Measurements from ENCODE around the gene INPP5A. TPM values are rescaled to one million over a fixed set of nuclear protein-coding genes. Genes with fewer than 3 reads are reported as not detected.
"Not testable (repeated sequence)": the region's sequence is repeated elsewhere in the genome, so short reads cannot be mapped to it uniquely, and the experiment has no call there.

Gene INPP5A
- total and polyA plus RNA-seq, 7 donors = 17.6 to 132 (median 100) TPM

GRCh38 chr10:132790934-132791829, 253.6 kb downstream of the INPP5A start:
- intact Hi-C loops (cut with DNase I) = no loop called here
- H3K27ac ChIP-seq = no peak overlapping the region
- H3K4me3 ChIP-seq = no peak overlapping the region
- no peak for TF ChIP-seq POLR2AphosphoS5 (IDR thresholded peaks at IDR 0.05)
- no peak for TF ChIP-seq EP300 (IDR thresholded peaks at IDR 0.05)
- no peak for TF ChIP-seq POLR2A (IDR thresholded peaks at IDR 0.05)
- no peak for TF ChIP-seq CTCF (IDR thresholded peaks at IDR 0.05)
- 47 to 58% methylated on average over 31 of the region's 31 CpGs for WGBS, 2 donors
- no peaks in the 10 kb centered on the region for H3K36me3 ChIP-seq
- no peak for DNase-seq
- no peaks in the 10 kb centered on the region for H3K9me3 ChIP-seq
- peaks cover 34 to 45% (median 38%) of the 10 kb centered on the region in 3 donors for H3K27me3 ChIP-seq
- H3K4me1 ChIP-seq = peaks cover 0 to 27% (median 26%) of the 10 kb centered on the region in 4 donors

- H3K36me3 ChIP-seq; H3K4me3 ChIP-seq; H3K9me3 ChIP-seq; DNase-seq; H3K27ac ChIP-seq; intact Hi-C loops (cut with DNase I): not testable (repeated sequence)
- 93 to 95% methylated on average over 33 of the region's 33 CpGs for WGBS, 2 donors
- Histone ChIP-seq H3K4me1 (peaks cover 0 to 17% (median 17%) of the 10 kb centered on the region in 4 donors), H3K27me3 (peaks cover 24 to 36% (median 29%) of the 10 kb centered on the region in 3 donors)
Measured at GRCh38 chr10:132792099-132792498, 254.5 kb downstream of the INPP5A start.

GRCh38 chr10:132792796-132793195, 255.2 kb downstream of the INPP5A start:
- Histone ChIP-seq H3K27ac (no peak overlapping the region), H3K4me3 (no peak overlapping the region), H3K4me1 (peaks cover 0 to 11% (median 10%) of the 10 kb centered on the region in 4 donors), H3K36me3 (no peaks in the 10 kb centered on the region), H3K27me3 (peaks cover 17 to 29% (median 22%) of the 10 kb centered on the region in 3 donors), H3K9me3 (no peaks in the 10 kb centered on the region)
- no peak for DNase-seq
- intact Hi-C loops (cut with DNase I) = no loop called here
- TF ChIP-seq POLR2A (IDR thresholded peaks at IDR 0.05) (no peak), EP300 (IDR thresholded peaks at IDR 0.05) (no peak), CTCF (IDR thresholded peaks at IDR 0.05) (no peak), POLR2AphosphoS5 (IDR thresholded peaks at IDR 0.05) (no peak)
- WGBS, 2 donors = 76 to 88% methylated on average over 17 of the region's 17 CpGs

GRCh38 chr10:132793213-132793612, 255.6 kb downstream of the INPP5A start:
- H3K36me3 ChIP-seq = no peaks in the 10 kb centered on the region
- intact Hi-C loops (cut with DNase I) = no loop called here
- H3K4me1 ChIP-seq = peaks cover 0 to 6% (median 6%) of the 10 kb centered on the region in 4 donors
- no peaks in the 10 kb centered on the region for H3K9me3 ChIP-seq
- no peak overlapping the region for H3K4me3 ChIP-seq
- TF ChIP-seq CTCF (IDR thresholded peaks at IDR 0.05) (no peak), EP300 (IDR thresholded peaks at IDR 0.05) (no peak), POLR2AphosphoS5 (IDR thresholded peaks at IDR 0.05) (no peak), POLR2A (IDR thresholded peaks at IDR 0.05) (no peak)
- H3K27ac ChIP-seq = no peak overlapping the region
- DNase-seq = no peak
- 68 to 83% methylated on average over 9 of the region's 9 CpGs for WGBS, 2 donors
- peaks cover 13 to 25% (median 18%) of the 10 kb centered on the region in 3 donors for H3K27me3 ChIP-seq

All from sigmoid colon (tissue), 7 donors.